AG04450 (cell line): ENCODE results near the gene TMPRSS9. TPM values are rescaled to one million over a fixed set of nuclear protein-coding genes. Genes with fewer than 3 reads are reported as not detected.

Experiments used
- CTCF ChIA-PET: fragments of 300-600, 350-600 bp; formaldehyde crosslinking; extraction: SDS; loops from one replicate; lab custom pipeline; 2022; ENCODE audit warnings: antibody characterized with exemption, inconsistent platforms; lab: Charles Lee
- POLR2A ChIA-PET: fragments of 350-600 bp; formaldehyde crosslinking; extraction: SDS; loops from one replicate; lab custom pipeline; 2021; ENCODE audit warnings: antibody characterized with exemption, inconsistent platforms; lab: Yijun Ruan, JAX
- DNase-seq: peaks from one replicate; pipeline ENCODE4 v3.0.0-alpha.2; 2011; ENCODE audit warnings: low read depth, low spot score
- H3K27ac ChIP-seq: one replicate; pipeline ENCODE4 v1.5.1; 2012; ENCODE audit warnings: low read depth, low read length, control low read depth
- H3K27me3 ChIP-seq: one replicate; pipeline ENCODE4 v1.6.0; 2012; ENCODE audit warnings: low read length; ENCODE audit not compliant: control insufficient read depth, insufficient read depth
- H3K4me3 ChIP-seq: 2 replicates; pipeline ENCODE4 v1.5.1; 2011; ENCODE audit warnings: mild to moderate bottlenecking, low read depth, low read length, control low read depth
- H3K9me3 ChIP-seq: 2 replicates; pipeline ENCODE4 v1.5.1; 2012; ENCODE audit warnings: low read length; ENCODE audit not compliant: control insufficient read depth, insufficient read depth
- CTCF ChIP-seq: IDR thresholded peaks from 2 replicates; pipeline ENCODE4 v1.5.1; 2011; ENCODE audit warnings: low read depth, low read length, control low read depth, inconsistent platforms
- polyA plus RNA-seq: library from polyadenylated mRNA; depleted of rRNA; stranded (reverse); fragments of >200 nt; gene quantifications from 2 replicates; pipeline ENCODE4 v1.2.3, GENCODE V29; 2011

Gene TMPRSS9
- polyA plus RNA-seq, 1 experiment = not detected

- DNase-seq = peak; percentile 91
- CTCF ChIA-PET = interaction anchor here (0.5 to 1.6 kb wide), 5 partner anchors 182 to 283 kb away, joined by 3 to 7 read pairs (median 4); no protein-coding TSS in a partner anchor
- Histone ChIP-seq H3K27ac (peak within 1 kb of the TSS; percentile 94), H3K4me3 (peak within 1 kb of the TSS; percentile 88), H3K27me3 (no peaks in the 10 kb centered on the region), H3K9me3 (no peaks in the 10 kb centered on the region; the same call in 1 of the 2 replicates)
- no peak for TF ChIP-seq CTCF
- POLR2A ChIA-PET = interaction anchor here (0.5 to 2.8 kb wide), 10 partner anchors 11 to 183 kb away, joined by 3 to 34 read pairs (median 4); partner anchors contain the start of genes GADD45B and LMNB2
Measured at GRCh38 chr19:2427429-2428320, 67.6 kb downstream of the TMPRSS9 start, which contains the start of gene TIMM13. TIMM13 (minus strand) TSS chr19:2427586; CDS start chr19:2427533, 53 bp downstream.

- TF ChIP-seq CTCF = no peak
- ChIA-PET POLR2A (interaction anchor here (0.6 to 2.8 kb wide), 8 partner anchors 10 to 183 kb away, joined by 3 to 34 read pairs (median 4); partner anchors contain the start of genes GADD45B and LMNB2), CTCF (interaction anchor here (0.5 to 1.6 kb wide), 5 partner anchors 182 to 282 kb away, joined by 3 to 7 read pairs (median 4); no protein-coding TSS in a partner anchor)
- Histone ChIP-seq H3K4me3 (peak overlapping the region; percentile 88), H3K27me3 (no peaks in the 10 kb centered on the region), H3K27ac (peak overlapping the region; percentile 94), H3K9me3 (no peaks in the 10 kb centered on the region; the same call in 1 of the 2 replicates)
- no peak for DNase-seq
Measured at GRCh38 chr19:2428321-2428690, 68.2 kb downstream of the TMPRSS9 start.

DNA sequence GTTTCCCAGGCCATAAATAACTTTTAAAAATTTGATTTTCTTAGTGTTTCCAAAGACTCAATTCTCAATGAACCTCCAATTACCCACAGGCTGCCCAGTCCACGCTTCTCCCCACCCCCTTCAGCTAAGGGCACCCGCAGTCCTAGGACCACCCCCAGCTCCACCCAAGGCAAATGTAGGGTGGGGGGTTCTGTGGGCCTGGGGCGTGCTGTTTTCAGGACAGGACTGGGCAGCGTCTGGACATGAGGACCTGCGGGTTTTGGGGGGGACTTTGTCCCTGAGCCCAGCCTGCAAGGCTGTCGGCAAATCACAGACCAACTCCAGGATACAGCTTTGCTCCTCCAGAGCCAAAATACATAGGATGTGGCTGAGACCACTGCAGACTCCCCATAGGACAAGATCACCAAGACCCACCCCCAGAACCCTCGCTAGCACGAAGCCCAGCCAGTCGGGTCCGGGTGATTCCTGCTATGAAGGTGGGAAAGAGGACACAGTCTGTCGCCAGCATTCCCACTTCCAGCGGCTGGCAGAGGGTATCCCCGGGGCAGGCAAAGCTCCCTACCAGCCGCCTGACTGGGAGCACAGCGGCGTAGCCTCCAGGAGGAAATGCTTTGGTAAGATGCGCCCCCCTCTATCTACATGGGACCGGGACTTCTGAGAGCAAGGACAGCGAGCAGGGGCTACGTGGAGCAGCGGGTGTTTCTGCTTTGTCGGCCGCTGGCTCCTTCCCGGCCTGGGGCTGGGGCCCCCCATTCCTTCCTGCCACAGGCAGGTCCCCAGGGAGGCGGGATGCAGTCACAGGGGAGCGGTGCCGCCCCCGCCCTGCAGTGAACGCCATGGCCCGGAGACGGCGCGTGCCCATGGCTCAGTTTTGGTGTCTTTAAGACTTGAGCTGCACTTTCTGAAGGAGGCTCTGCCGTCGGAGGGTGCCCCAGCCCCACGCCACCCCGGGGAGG lies 69.0 kb downstream of the TMPRSS9 start:
- H3K27me3 ChIP-seq = no peaks in the 10 kb centered on the region
- TF ChIP-seq CTCF = no peak
- POLR2A ChIA-PET = interaction anchor here (1.8 to 2.8 kb wide), 2 partner anchors 9 to 47 kb away, joined by 4 to 34 read pairs; partner anchors contain the start of gene GADD45B
- H3K27ac ChIP-seq = peak overlapping the region; percentile 94
- H3K9me3 ChIP-seq = no peaks in the 10 kb centered on the region; the same call in 1 of the 2 replicates
- CTCF ChIA-PET = interaction anchor here (1.5 kb wide), 2 partner anchors 181 to 182 kb away, joined by 4 read pairs; no protein-coding TSS in a partner anchor
- DNase-seq = no peak
- no peak overlapping the region for H3K4me3 ChIP-seq

DNA sequence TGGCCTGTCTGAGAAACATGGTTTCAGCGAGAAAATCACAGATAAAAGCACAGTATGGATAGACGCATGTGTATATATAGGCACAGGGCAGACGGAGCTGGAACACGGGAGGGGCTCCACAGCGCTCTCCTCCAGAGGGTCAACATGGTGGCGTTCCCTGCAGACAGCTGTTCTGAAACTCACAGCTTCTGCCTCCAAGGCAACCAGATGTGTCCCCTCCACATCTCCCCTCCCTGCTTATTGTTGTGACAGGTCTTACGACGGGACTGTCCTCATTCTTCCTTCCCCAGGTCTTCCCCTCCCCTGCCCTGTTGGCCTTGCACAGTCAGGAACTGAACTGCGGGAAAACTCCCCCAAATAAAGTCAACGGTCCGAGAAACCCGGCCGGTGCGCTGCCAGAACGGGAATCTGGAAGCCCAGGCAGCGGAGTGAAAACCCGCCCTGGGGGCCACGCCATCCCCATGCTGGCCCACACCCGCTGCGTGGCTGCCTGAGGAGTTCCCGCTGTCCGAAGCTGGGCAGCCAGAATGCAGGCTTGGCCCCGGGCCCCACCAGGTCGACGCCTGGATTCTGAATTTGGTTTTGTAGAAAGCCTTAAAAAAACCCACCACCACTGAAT lies 70.0 kb downstream of the TMPRSS9 start:
- no peak overlapping the region for H3K4me3 ChIP-seq
- no peak for DNase-seq
- POLR2A ChIA-PET = no interaction called here
- H3K9me3 ChIP-seq = no peaks in the 10 kb centered on the region; the same call in 1 of the 2 replicates
- no peaks in the 10 kb centered on the region for H3K27me3 ChIP-seq
- TF ChIP-seq CTCF = no peak
- H3K27ac ChIP-seq = no peak overlapping the region
- CTCF ChIA-PET = no interaction called here
